KOPT-K1 (cell line): ENCODE results near the gene TMEM120B.
"Not testable (repeated sequence)": the region's sequence is repeated elsewhere in the genome, so short reads cannot be mapped to it uniquely, and the experiment has no call there.

Experiments
- H3K27ac ChIP-seq: fragments of 200-600 bp; sonication (generic); 2 replicates; pipeline ENCODE4 v1.5.1; 2016; ENCODE audit warnings: antibody characterized with exemption, mild to moderate bottlenecking, low read depth, low read length; ENCODE audit not compliant: poor library complexity, severe bottlenecking
- H3K36me3 ChIP-seq: fragments of 200-600 bp; sonication (generic); 2 replicates; pipeline ENCODE4 v1.5.1; 2017; ENCODE audit warnings: antibody characterized with exemption, mild to moderate bottlenecking, low read length, moderate library complexity; ENCODE audit not compliant: insufficient read depth
- H3K9me3 ChIP-seq: fragments of 200-600 bp; sonication (generic); 2 replicates; pipeline ENCODE4 v1.5.1; 2017; ENCODE audit warnings: antibody characterized with exemption, low read length, mild to moderate bottlenecking; ENCODE audit not compliant: insufficient read depth, poor library complexity, severe bottlenecking

TMEM120B gene

GRCh38 chr12:121697093-121697698 is 15.4 kb upstream of the TMEM120B start:
- no peak overlapping the region for H3K27ac ChIP-seq

GRCh38 chr12:121697861-121698260 is 14.7 kb upstream of the TMEM120B start:
- not testable (repeated sequence) for H3K36me3 ChIP-seq, H3K9me3 ChIP-seq, H3K27ac ChIP-seq

More at GRCh38 chr12:121697093-121697698, 15.4 kb upstream of the TMEM120B start:
- H3K36me3 ChIP-seq, result no peaks in the 10 kb centered on the region
- H3K9me3 ChIP-seq, result no peaks in the 10 kb centered on the region

DNA sequence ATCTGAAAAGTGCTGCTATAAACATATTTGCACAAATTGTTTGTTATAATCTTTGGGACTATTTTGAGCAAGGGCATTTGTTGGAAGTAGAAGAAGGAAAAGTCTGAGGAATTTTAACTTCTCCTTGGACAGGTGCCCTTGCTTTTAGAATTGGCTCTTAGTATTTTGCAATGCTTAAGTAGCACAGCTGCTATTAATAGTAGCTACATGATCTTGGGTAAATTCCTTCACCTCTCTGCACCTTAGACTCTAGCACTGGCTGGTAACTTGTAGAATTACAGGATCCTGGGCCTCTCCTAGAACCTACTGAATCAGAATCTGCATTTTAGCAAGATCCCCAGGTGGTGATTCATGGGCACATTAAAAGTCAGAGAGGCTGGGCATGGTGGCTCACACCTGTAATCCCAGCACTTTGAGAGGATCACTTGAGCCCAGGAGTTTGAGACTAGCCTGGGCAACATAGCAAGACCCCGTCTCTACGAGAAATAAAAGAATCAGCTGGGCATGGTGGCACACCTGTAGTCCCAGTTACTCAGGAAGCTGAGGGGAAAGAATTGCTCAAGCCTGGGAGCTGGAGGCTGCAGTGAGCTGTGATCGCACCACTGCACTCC is 10.8 kb upstream of the TMEM120B start:
- no peaks in the 10 kb centered on the region for H3K36me3 ChIP-seq
- peaks cover 13% of the 10 kb centered on the region for H3K9me3 ChIP-seq
- H3K27ac ChIP-seq, result no peak overlapping the region

GRCh38 chr12:121702944-121703343 is 9.6 kb upstream of the TMEM120B start:
- H3K36me3 ChIP-seq, result no peaks in the 10 kb centered on the region
- peaks cover 13% of the 10 kb centered on the region for H3K9me3 ChIP-seq
- no peak overlapping the region for H3K27ac ChIP-seq

DNA sequence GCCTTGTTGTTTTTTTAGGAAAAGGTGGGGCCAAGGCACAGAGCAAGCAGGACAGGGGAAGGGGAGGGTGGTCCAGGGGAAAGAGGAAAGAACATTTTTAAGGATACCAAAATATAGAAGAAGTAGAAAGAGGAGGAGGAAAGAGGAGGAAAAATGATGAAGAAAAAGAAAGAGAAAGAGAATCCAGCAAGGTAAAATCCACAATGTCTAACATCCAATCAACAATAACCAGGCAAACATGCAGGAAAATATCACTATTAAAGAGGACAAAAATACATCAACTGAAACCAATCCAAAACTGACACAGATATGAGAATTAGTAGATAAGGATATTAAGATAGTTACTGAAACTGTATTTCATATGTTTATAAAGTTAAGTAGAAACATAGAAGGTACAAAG is 7.0 kb upstream of the TMEM120B start:
- Histone ChIP-seq H3K27ac (no peak overlapping the region), H3K36me3 (no peaks in the 10 kb centered on the region), H3K9me3 (peaks cover 13% of the 10 kb centered on the region)

GRCh38 chr12:121708313-121709063 is 4.1 kb upstream of the TMEM120B start:
- no peak overlapping the region for H3K27ac ChIP-seq
- H3K9me3 ChIP-seq, result peaks cover 13% of the 10 kb centered on the region
- H3K36me3 ChIP-seq, result no peaks in the 10 kb centered on the region

DNA sequence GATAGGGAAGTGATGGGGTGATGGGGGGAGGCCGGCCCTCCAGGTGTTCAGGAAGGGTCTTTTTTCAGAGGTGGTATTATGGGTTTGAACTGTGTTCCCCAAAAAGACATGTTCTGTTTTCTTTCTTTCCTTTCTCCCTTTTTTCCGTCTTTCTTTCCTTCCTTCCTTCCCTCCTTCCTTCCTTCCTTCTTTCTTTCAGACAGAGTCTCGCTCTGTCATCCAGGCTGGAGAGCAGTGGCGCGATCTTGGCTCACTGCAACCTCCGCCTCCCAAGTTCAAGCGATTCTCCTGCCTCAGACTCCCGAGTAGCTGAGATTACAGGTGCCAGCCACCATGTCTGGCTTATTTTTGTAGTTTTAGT is 3.5 kb upstream of the TMEM120B start:
- H3K9me3 ChIP-seq, result peaks cover 13% of the 10 kb centered on the region
- not testable (repeated sequence) for H3K36me3 ChIP-seq, H3K27ac ChIP-seq

DNA sequence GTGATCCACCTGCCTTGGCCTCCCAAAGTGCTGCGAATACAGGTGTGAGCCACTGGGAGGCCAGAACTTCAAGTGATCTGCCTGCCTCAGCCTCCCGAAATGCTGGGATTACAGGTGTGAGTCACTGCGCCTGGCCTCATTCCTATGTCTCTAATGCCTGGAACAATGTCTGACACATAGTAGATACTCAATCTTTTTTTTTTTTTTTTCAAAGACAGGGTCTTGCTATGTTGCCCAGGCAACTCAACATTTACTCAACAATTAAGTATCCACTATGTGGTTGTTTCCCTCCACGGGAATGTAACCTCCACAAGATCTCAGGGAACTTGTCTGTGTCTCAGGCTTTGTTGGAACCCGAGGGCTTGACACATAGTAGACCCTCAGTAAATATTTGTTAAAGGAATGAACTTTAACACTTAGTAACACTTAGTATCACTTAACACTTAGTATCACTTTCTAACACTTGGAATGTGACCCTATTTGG is 3.0 kb upstream of the TMEM120B start:
- no peak overlapping the region for H3K27ac ChIP-seq
- peaks cover 13% of the 10 kb centered on the region for H3K9me3 ChIP-seq
- no peaks in the 10 kb centered on the region for H3K36me3 ChIP-seq

DNA sequence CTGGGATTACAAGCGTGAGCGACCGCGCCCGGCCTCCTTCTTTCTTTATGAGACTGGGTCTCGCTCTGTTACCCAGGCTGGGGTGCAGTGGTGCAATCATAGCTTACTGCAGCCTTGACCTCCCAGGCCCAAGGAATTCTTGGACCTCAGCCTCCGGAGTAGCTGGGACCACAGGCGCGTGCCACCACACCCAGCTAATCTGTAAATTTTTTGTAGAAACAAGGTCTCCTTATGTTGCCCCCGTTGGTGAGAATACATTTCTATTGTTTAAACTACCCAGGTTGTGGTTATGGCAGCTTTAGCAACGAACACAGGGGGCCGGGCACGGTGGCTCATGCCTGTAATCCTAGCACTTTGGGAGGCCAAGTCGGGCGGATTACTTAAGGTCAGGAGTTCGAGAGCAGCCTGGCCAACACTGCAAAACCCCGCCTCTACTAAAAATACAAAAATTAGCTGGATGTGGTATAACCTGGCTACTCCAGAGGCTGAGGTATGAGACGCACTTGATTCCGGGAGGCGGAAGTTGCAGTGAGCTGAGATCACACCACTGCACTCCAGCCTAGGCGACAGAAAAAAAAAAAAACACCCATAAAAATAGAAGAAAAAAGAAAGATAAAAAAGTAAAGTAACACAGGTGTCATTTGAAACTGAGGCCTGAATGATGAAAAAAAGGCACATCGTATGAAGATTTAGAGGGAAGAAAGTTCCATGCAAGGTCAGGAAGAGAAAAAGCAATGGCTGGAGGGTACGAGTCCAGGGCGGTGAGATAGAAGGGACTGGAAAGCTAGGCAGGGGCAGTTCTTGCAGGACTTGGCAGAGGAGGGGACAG is 977 bp upstream of the TMEM120B start:
- Histone ChIP-seq H3K27ac (peak overlapping the region; percentile 78), H3K36me3 (peaks cover 13% of the 10 kb centered on the region; the same call in 1 of the 2 replicates), H3K9me3 (no peaks in the 10 kb centered on the region)

- H3K36me3 ChIP-seq, result peaks cover 19% of the 10 kb centered on the region; the same call in 1 of the 2 replicates
- no peaks in the 10 kb centered on the region for H3K9me3 ChIP-seq
- peak overlapping the region; percentile 78 for H3K27ac ChIP-seq
These were observed 427 bp upstream of the TMEM120B start for GRCh38 chr12:121712190-121712460.

GRCh38 chr12:121713257-121713777 is 765 bp downstream of the TMEM120B start:
- Histone ChIP-seq H3K9me3 (no peaks in the 10 kb centered on the region), H3K36me3 (peaks cover 23% of the 10 kb centered on the region; the same call in 1 of the 2 replicates), H3K27ac (peak overlapping the region; percentile 78)

DNA sequence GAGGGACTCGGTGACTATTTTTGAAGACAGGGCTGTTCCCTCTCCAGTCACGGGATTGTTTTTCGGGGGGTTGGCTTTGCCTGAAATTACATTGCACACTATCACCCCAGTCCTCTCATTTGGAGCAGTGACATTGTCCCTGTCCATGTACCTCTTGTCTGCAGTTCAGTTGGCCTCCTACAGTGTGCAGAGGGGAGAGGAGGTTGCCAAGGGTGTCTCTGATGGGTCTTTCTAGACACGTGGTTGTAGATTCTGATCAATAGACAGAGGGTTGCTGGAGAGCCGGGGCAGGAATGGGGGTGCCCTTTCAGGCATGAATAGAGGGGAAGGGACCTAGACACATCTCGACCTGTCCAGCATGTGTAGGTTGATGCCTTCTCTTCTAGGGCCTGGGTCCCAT is 1.2 kb downstream of the TMEM120B start:
- peaks cover 23% of the 10 kb centered on the region; the same call in 1 of the 2 replicates for H3K36me3 ChIP-seq
- H3K27ac ChIP-seq, result peak overlapping the region; percentile 78
- H3K9me3 ChIP-seq, result no peaks in the 10 kb centered on the region

- H3K36me3 ChIP-seq, result peaks cover 23% of the 10 kb centered on the region; the same call in 1 of the 2 replicates
- not testable (repeated sequence) for H3K9me3 ChIP-seq, H3K27ac ChIP-seq
These were observed 2.5 kb downstream of the TMEM120B start for GRCh38 chr12:121715055-121715454.

DNA sequence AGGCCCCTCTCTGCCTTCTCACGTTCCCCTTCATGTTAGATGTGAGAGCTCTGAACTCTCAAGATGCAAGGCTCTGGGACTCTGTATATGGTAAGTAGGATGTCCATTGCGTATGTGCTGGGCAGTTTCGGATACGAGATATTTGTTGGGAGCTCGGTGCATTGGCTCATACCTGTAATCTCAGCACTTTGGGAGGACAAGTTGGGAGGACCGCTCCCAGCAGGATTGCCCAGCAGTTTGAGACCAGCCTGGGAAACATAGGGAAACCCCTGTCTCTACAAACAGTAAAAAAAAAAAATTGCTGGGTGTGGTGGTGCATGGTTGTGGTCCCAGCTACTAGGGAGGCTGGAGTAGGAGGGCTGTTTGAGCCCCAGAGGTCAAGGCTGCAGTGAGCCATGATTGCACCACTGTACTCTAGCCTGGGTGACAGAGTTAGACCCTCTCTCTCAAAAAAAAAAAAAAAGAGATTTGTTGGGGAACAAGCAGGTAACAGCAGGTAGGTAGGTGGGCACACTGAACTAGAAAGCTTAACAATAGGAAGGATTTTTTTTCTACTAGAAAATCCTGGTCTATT is 3.4 kb downstream of the TMEM120B start:
- no peaks in the 10 kb centered on the region for H3K9me3 ChIP-seq
- no peak overlapping the region for H3K27ac ChIP-seq

More for the DNA sequence above, 3.4 kb downstream of the TMEM120B start:
- H3K36me3 ChIP-seq, result peaks cover 23% of the 10 kb centered on the region; the same call in 1 of the 2 replicates
